Liver (tissue), 9 donors: ENCODE measurements around the gene PARP15. TPM values are rescaled to one million over a fixed set of nuclear protein-coding genes. Genes with fewer than 3 reads are reported as not detected.

Source experiments
- DNase-seq: peaks from one replicate; pipeline ENCODE4 v3.0.0-alpha.2; 2017; ENCODE audit warnings: low spot score
- H3K27ac ChIP-seq, 2 donors: one replicate each; pipeline ENCODE4 v1.7.0; 2013; ENCODE audit warnings: inconsistent platforms in 2 of 2, low read length in 2 of 2, control low read depth in 1 of 2, low read depth in 1 of 2, mild to moderate bottlenecking in 1 of 2
- H3K27me3 ChIP-seq, 4 donors: one replicate each; pipeline versions ENCODE4 v1.6.1 to v1.7.0; 2013; ENCODE audit warnings: low read length in 3 of 4, inconsistent platforms in 1 of 4, mild to moderate bottlenecking in 1 of 4, moderate library complexity in 1 of 4; ENCODE audit not compliant: control insufficient read depth in 4 of 4, insufficient read depth in 4 of 4
- H3K36me3 ChIP-seq, 4 donors: one replicate each; pipeline versions ENCODE4 v1.6.1 to v1.7.0; 2013; ENCODE audit warnings: low read length in 3 of 4, mild to moderate bottlenecking in 3 of 4, low read depth in 1 of 4, moderate library complexity in 1 of 4; ENCODE audit not compliant: control insufficient read depth in 4 of 4, insufficient read depth in 3 of 4
- H3K4me1 ChIP-seq, 4 donors: one replicate each; pipeline versions ENCODE4 v1.6.1 to v1.7.0; 2013; ENCODE audit warnings: low read length in 3 of 4, mild to moderate bottlenecking in 3 of 4, moderate library complexity in 1 of 4; ENCODE audit not compliant: control insufficient read depth in 4 of 4, insufficient read depth in 4 of 4
- H3K4me3 ChIP-seq, 3 donors: one replicate each; pipeline versions ENCODE4 v1.6.1 to v1.7.0; 2013; ENCODE audit warnings: low read length in 3 of 3, control low read depth in 1 of 3, low read depth in 1 of 3, mild to moderate bottlenecking in 1 of 3
- H3K9ac ChIP-seq, 2 donors: one replicate each; pipeline ENCODE4 v1.7.0; 2013; ENCODE audit warnings: low read length in 2 of 2, mild to moderate bottlenecking in 2 of 2, moderate library complexity in 2 of 2, control low read depth in 1 of 2, low read depth in 1 of 2
- H3K9me3 ChIP-seq, 4 donors: one replicate each; pipeline versions ENCODE4 v1.6.1 to v1.7.0; 2013; ENCODE audit warnings: low read length in 3 of 4; ENCODE audit not compliant: control insufficient read depth in 4 of 4
- ATF3 ChIP-seq: IDR thresholded peaks from 2 replicates; pipeline ENCODE4 v1.6.1; 2016; ENCODE audit warnings: antibody characterized with exemption
- EGR1 ChIP-seq, 2 donors: IDR thresholded peaks; 2 replicates each; pipeline ENCODE4 v1.6.1; 2016 to 2018; ENCODE audit warnings: antibody characterized with exemption in 2 of 2, low read depth in 2 of 2
- FOXA1 ChIP-seq: IDR thresholded peaks from 2 replicates; pipeline ENCODE4 v1.6.1; 2016; ENCODE audit warnings: antibody characterized with exemption
- FOXA2 ChIP-seq: IDR thresholded peaks from 2 replicates; pipeline ENCODE4 v1.6.1; 2016; ENCODE audit warnings: antibody characterized with exemption
- GABPA ChIP-seq, 2 donors: IDR thresholded peaks in 1 of 2; conservative IDR thresholded peaks in 1 of 2; 2 replicates each; pipeline ENCODE4 v1.6.1; 2016; ENCODE audit warnings: antibody characterized with exemption in 2 of 2, mild to moderate bottlenecking in 1 of 2, moderate library complexity in 1 of 2
- HNF4A ChIP-seq, 2 donors: conservative IDR thresholded peaks; 2 replicates each; pipeline ENCODE4 v1.6.1; 2016; ENCODE audit warnings: antibody characterized with exemption in 2 of 2, mild to moderate bottlenecking in 2 of 2
- HNF4G ChIP-seq: IDR thresholded peaks from 2 replicates; pipeline ENCODE4 v1.6.1; 2016; ENCODE audit warnings: antibody characterized with exemption
- JUND ChIP-seq, 2 donors: IDR thresholded peaks; 2 replicates each; pipeline ENCODE4 v1.6.1; 2016; ENCODE audit warnings: antibody characterized with exemption in 2 of 2
- NR2F2 ChIP-seq: IDR thresholded peaks from 2 replicates; pipeline ENCODE4 v1.6.1; 2016; ENCODE audit warnings: antibody characterized with exemption
- RAD21 ChIP-seq, 2 donors: IDR thresholded peaks; 2 replicates each; pipeline ENCODE4 v1.6.1; 2016; ENCODE audit warnings: antibody characterized with exemption in 2 of 2, mild to moderate bottlenecking in 2 of 2
- RXRA ChIP-seq, 2 donors: IDR thresholded peaks; 2 replicates each; pipeline ENCODE4 v1.6.1; 2017 to 2018; ENCODE audit warnings: antibody characterized with exemption in 2 of 2, mild to moderate bottlenecking in 1 of 2
- SP1 ChIP-seq: IDR thresholded peaks from 2 replicates; pipeline ENCODE4 v1.6.1; 2018; ENCODE audit warnings: antibody characterized with exemption, mild to moderate bottlenecking
- TAF1 ChIP-seq: conservative IDR thresholded peaks from 2 replicates; pipeline ENCODE4 v1.6.1; 2016; ENCODE audit warnings: antibody characterized with exemption, mild to moderate bottlenecking
- WGBS: extraction: QIAGEN DNeasy Blood & Tissue Kit; methylation state at CpG from one replicate; pipeline ENCODE4 v1.1.7; 2013; 5-methylcytosine and 5-hydroxymethylcytosine counted together
- polyA plus RNA-seq, 2 donors: library from polyadenylated mRNA; stranded (reverse) in 1 of 2; unstranded in 1 of 2; fragments of 200-250 nt in 1 of 2; fragments of >200 nt in 1 of 2; fragmentation: Nextera tagmentation in 1 of 2; extraction: Ambion mirVana in 1 of 2; gene quantifications; one replicate each; pipeline versions ENCODE4 v1.2.1 to v1.2.3, GENCODE V29; 2013 to 2015
- total RNA-seq, 2 donors: library from RNA; depleted of rRNA; stranded (reverse); fragments of >200 nt; gene quantifications; one replicate each; pipeline ENCODE4 v1.2.3, GENCODE V29; 2014
- TF ChIP-seq, protein P1 (sequence below): IDR thresholded peaks from 2 replicates; pipeline ENCODE4 v1.6.1; 2016; ENCODE audit warnings: antibody characterized with exemption, mild to moderate bottlenecking
- TF ChIP-seq, protein P2 (sequence below): IDR thresholded peaks from 2 replicates; pipeline ENCODE4 v1.6.1; 2016; ENCODE audit warnings: antibody characterized with exemption
- TF ChIP-seq, protein P3 (sequence below): fragments of 150-350 bp; IDR thresholded peaks from 2 replicates; pipeline ENCODE4 v1.5.1; 2017; ENCODE audit warnings: improper control_type of control experiment, low read depth, low read length; ENCODE audit not compliant: missing input control
- TF ChIP-seq, protein P4 (sequence below): IDR thresholded peaks from 2 replicates; pipeline ENCODE4 v1.6.1; 2016; ENCODE audit warnings: antibody characterized with exemption
- donor health status: healthy.
- donor health status: healthy.
- donor health status: healthy.
- donor health status: healthy.
- donor health status: healthy.

The PARP15 gene
- total and polyA plus RNA-seq, 4 donors, result 0.28 to 3.3 (median 2.5) TPM

DNA sequence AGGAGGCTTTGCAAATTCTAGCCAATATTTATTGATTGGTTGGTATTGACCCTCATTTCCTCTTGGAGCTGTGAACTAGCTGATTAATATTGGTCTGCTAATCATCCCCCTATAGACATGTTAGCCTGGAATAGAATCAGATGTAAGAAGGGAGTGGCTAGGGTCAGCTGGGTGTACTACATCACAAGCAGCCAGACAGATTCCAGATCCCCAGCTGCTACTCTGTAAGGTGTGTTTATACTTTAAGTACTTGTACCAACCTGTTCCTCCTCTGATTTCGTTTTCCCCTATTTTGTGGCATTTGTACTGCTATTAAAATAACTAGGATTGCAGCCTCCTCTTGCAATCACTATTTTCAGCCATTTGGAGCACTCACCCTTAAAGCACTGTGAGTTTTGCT lies 49.9 kb downstream of the PARP15 start:
- H3K9me3 ChIP-seq, result no peaks in the 10 kb centered on the region
- H3K4me3 ChIP-seq, result no peak overlapping the region
- H3K27ac ChIP-seq, result no peak overlapping the region
- H3K36me3 ChIP-seq, result no peaks in the 10 kb centered on the region
- no peaks in the 10 kb centered on the region for H3K4me1 ChIP-seq
- H3K9ac ChIP-seq, result no peak overlapping the region
- TF ChIP-seq TAF1 (no peak), GABPA (IDR thresholded peaks at IDR 0.05 in 1 of 2, conservative IDR thresholded peaks at IDR 0.05 in 1 of 2) (no peak), SP1 (no peak), RAD21 (IDR thresholded peaks at IDR 0.05) (no peak), FOXA2 (no peak), ATF3 (no peak), HNF4A (conservative IDR thresholded peaks at IDR 0.05) (no peak), HNF4G (no peak), EGR1 (IDR thresholded peaks at IDR 0.05; ENCODE audit: low read depth in 2 of 2) (no peak), NR2F2 (no peak), RXRA (IDR thresholded peaks at IDR 0.05) (no peak)
- TF ChIP-seq, protein P1, sequence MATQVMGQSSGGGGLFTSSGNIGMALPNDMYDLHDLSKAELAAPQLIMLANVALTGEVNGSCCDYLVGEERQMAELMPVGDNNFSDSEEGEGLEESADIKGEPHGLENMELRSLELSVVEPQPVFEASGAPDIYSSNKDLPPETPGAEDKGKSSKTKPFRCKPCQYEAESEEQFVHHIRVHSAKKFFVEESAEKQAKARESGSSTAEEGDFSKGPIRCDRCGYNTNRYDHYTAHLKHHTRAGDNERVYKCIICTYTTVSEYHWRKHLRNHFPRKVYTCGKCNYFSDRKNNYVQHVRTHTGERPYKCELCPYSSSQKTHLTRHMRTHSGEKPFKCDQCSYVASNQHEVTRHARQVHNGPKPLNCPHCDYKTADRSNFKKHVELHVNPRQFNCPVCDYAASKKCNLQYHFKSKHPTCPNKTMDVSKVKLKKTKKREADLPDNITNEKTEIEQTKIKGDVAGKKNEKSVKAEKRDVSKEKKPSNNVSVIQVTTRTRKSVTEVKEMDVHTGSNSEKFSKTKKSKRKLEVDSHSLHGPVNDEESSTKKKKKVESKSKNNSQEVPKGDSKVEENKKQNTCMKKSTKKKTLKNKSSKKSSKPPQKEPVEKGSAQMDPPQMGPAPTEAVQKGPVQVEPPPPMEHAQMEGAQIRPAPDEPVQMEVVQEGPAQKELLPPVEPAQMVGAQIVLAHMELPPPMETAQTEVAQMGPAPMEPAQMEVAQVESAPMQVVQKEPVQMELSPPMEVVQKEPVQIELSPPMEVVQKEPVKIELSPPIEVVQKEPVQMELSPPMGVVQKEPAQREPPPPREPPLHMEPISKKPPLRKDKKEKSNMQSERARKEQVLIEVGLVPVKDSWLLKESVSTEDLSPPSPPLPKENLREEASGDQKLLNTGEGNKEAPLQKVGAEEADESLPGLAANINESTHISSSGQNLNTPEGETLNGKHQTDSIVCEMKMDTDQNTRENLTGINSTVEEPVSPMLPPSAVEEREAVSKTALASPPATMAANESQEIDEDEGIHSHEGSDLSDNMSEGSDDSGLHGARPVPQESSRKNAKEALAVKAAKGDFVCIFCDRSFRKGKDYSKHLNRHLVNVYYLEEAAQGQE, result no peak
- TF ChIP-seq, protein P2, sequence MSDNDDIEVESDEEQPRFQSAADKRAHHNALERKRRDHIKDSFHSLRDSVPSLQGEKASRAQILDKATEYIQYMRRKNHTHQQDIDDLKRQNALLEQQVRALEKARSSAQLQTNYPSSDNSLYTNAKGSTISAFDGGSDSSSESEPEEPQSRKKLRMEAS, result no peak
- TF ChIP-seq, protein P3, sequence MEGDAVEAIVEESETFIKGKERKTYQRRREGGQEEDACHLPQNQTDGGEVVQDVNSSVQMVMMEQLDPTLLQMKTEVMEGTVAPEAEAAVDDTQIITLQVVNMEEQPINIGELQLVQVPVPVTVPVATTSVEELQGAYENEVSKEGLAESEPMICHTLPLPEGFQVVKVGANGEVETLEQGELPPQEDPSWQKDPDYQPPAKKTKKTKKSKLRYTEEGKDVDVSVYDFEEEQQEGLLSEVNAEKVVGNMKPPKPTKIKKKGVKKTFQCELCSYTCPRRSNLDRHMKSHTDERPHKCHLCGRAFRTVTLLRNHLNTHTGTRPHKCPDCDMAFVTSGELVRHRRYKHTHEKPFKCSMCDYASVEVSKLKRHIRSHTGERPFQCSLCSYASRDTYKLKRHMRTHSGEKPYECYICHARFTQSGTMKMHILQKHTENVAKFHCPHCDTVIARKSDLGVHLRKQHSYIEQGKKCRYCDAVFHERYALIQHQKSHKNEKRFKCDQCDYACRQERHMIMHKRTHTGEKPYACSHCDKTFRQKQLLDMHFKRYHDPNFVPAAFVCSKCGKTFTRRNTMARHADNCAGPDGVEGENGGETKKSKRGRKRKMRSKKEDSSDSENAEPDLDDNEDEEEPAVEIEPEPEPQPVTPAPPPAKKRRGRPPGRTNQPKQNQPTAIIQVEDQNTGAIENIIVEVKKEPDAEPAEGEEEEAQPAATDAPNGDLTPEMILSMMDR, result no peak
- no peaks in the 10 kb centered on the region for H3K27me3 ChIP-seq
- WGBS, result 79% methylated on average over 1 of the region's 1 CpG
- no peak for DNase-seq

DNA sequence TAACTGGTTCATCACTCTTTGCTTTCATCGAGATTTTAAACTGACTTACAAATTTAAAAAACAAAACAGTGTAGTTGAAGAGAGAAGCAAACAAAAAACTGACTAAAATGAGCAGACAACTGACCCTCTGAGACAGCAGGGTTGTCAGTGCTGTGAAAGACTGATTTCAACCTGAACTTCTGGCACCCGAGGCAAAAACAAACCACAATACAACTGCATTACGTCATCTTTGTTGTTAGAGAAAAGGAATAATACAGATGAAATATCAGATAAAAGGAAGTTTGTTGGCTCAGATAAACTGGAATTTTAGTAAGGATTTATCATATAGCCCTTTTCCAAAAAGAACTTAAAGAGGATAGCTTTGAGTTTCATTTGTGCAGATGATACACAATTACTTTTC lies 51.1 kb downstream of the PARP15 start:
- H3K27me3 ChIP-seq, result no peaks in the 10 kb centered on the region
- H3K27ac ChIP-seq, result no peak overlapping the region
- peaks cover 0 to under 1% (median 0%) of the 10 kb centered on the region in 4 donors for H3K36me3 ChIP-seq
- H3K9ac ChIP-seq, result no peak overlapping the region
- no peak overlapping the region for H3K4me3 ChIP-seq
- no peaks in the 10 kb centered on the region for H3K4me1 ChIP-seq
- TF ChIP-seq GABPA (IDR thresholded peaks at IDR 0.05 in 1 of 2, conservative IDR thresholded peaks at IDR 0.05 in 1 of 2) (no peak), JUND (IDR thresholded peaks at IDR 0.05) (no peak), RAD21 (IDR thresholded peaks at IDR 0.05) (no peak), SP1 (no peak), HNF4A (conservative IDR thresholded peaks at IDR 0.05) (no peak), TAF1 (no peak), HNF4G (no peak), EGR1 (IDR thresholded peaks at IDR 0.05; ENCODE audit: low read depth in 2 of 2) (no peak), ATF3 (no peak), FOXA1 (no peak)
- TF ChIP-seq, protein P4, sequence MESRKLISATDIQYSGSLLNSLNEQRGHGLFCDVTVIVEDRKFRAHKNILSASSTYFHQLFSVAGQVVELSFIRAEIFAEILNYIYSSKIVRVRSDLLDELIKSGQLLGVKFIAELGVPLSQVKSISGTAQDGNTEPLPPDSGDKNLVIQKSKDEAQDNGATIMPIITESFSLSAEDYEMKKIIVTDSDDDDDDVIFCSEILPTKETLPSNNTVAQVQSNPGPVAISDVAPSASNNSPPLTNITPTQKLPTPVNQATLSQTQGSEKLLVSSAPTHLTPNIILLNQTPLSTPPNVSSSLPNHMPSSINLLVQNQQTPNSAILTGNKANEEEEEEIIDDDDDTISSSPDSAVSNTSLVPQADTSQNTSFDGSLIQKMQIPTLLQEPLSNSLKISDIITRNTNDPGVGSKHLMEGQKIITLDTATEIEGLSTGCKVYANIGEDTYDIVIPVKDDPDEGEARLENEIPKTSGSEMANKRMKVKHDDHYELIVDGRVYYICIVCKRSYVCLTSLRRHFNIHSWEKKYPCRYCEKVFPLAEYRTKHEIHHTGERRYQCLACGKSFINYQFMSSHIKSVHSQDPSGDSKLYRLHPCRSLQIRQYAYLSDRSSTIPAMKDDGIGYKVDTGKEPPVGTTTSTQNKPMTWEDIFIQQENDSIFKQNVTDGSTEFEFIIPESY, result no peak
- TF ChIP-seq, protein P1, result no peak
- WGBS, result 71% methylated on average over 3 of the region's 3 CpGs
- no peak for DNase-seq
- H3K9me3 ChIP-seq, result no peaks in the 10 kb centered on the region
